ENCODE measurements around the gene IFNL1. TPM values are rescaled to one million over a fixed set of nuclear protein-coding genes. Genes with fewer than 3 reads are reported as not detected.
"Not testable (repeated sequence)": the region's sequence is repeated elsewhere in the genome, so short reads cannot be mapped to it uniquely, and the experiment has no call there.

IFNL1 gene
- total and polyA plus RNA-seq, 2 donors: not detected

DNA sequence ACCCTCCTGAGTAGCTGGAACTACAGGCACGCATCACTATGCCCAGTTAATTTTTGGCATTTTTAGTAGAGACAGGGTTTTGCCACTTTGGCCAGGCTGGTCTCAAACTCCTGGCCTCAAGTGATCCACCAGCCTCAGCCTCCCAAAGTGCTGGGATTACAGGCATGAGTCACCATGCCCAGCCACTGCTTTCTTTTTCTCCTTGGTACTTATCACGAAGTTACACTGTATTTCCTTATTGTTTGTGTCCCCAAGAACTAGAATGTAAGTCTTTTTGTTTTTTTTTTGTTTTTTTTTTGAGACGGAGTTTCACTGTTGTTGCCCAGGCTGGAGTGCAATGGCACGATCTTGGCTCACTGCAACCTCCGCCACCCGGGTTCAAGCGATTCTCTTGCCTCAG is 43.9 kb downstream of the IFNL1 start:
- not testable (repeated sequence) for H3K36me3 ChIP-seq (ENCODE audit: insufficient read depth); H3K4me3 ChIP-seq (ENCODE audit: low read depth, low read length); H3K4me1 ChIP-seq (ENCODE audit: insufficient read depth); H3K27ac ChIP-seq (ENCODE audit: low read depth); DNase-seq (ENCODE audit: extremely low spot score)
- WGBS: 91% methylated on average over 7 of the region's 7 CpGs

DNA sequence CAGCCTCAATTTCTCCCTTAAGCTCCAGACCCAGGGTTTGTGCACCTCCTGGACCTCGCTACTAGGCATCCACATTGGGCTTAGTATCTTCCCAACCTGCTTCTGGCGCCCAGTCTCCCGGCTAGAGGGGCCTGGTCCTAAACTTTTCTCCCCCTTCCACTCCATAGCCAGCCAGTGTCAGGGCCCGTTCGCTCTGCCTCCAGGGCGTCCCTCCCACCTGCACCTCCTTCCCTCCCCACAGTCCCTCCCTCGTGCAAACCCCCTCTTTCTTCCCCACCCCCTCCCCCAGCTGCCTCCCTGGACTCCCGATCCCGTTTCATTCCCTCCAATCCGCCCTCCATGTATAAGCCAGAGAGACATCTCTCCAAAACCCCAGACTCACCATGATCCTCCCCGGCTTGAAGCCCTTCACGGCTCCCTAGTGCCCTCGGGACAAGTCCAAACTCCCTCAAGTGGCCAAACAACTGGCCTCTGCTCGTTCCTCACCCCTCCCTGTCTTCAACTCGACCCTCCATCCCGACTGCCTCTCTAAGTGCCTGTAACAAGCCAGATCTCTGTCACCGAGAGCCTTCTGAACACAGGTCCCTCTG is 45.0 kb downstream of the IFNL1 start:
- 2% methylated on average over 17 of the region's 17 CpGs for whole genome bisulfite sequencing
- Histone ChIP-seq H3K27ac (ENCODE audit: low read depth) (peak overlapping the region; percentile 79), H3K4me3 (ENCODE audit: low read depth, low read length) (peak overlapping the region; percentile 42), H3K36me3 (ENCODE audit: insufficient read depth) (no peaks in the 10 kb centered on the region), H3K4me1 (ENCODE audit: insufficient read depth) (no peaks in the 10 kb centered on the region)
- DNase-seq (ENCODE audit: extremely low spot score): no peak

DNA sequence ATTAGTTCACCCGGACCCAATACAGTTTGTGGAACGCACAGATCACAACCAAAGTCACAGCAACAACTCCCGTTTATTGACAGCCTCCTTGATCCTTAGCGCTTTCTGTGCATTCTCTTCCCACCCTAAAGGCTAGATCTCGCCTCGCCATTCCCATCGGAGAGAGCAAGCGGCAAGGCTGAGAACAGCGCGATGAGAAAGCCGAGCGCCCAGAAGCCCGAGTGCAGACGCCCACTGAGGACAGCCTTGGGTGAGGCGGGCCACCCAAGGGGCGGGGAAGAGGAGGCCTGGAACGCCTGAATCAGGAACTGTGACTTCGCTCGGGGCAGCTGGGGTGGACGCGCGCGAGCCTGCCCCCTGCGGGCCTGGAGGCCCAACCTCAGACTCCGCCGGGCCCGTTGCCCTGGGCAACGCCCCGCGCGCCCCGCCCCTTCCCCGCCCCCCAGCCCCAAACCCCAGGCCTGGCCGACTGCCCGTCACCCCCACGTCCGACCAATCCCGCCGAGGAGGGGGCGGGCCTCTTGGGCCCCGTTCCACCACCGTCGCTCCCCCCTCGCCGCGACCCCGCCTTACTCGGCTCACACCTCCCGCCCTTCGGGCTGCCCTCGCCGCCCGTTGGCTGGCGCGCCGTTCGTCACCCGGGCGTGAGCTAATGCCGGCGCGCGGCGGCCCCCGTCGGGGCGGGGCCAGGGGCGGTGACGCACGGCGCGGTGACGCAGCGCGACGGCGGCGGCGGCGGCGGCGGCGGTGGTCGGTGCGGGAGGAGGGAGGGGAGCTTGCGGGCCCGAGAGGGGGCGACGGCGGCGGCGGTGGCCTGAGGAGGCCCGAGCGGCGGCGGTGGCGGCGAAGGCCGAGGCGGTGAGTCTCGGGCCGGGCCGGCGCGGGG is 45.8 kb downstream of the IFNL1 start, which contains the start of gene SAMD4B:
SAMD4B (plus strand) TSS at position 703 of the 886 bp plus-strand sequence. CDS start 14,473 bp downstream, outside the sequence.
- WGBS: under 1% methylated on average over 99 of the region's 105 CpGs
- Histone ChIP-seq H3K4me3 (ENCODE audit: low read depth, low read length) (peak within 1 kb of the TSS; percentile 92), H3K4me1 (ENCODE audit: insufficient read depth) (no peaks in the 10 kb centered on the region)

DNA sequence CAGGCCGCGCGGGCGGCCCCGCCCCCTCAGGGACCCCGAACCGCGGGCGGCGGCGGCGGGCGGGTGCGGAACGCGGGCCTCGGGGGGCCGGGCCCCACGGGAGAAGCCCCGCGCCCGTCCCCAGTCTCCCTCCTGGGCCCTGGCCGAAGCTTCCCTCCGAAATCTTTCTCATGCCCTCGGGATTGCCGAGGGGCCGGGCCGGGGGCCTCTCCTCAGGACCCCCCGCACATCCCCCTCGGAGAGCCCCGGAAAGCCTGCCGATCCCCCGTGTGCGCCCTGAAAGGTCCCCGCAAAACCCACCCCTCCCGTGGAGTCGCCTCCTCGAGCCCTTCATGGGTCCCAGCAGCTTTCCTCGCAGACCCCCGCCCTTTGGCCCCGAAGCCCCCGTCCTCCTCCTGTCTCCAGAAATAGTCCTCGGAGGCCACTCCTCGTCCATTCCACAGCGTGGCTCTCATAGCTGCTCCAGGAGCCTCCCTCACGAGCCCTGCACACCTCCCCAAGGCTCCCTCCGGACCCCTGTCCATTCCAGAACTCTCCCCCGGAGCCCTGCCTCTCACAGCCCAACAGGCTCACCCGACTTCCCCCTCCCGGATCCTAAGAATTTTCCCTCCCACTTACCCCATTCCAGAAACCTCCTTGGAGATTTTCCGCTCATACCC is 46.6 kb downstream of the IFNL1 start:
- Histone ChIP-seq H3K36me3 (ENCODE audit: insufficient read depth) (no peaks in the 10 kb centered on the region), H3K27ac (ENCODE audit: low read depth) (peak overlapping the region; percentile 91), H3K4me1 (ENCODE audit: insufficient read depth) (no peaks in the 10 kb centered on the region), H3K4me3 (ENCODE audit: low read depth, low read length) (peak overlapping the region; percentile 92)
- no peak for DNase-seq (ENCODE audit: extremely low spot score)
- WGBS: 1% methylated on average over 51 of the region's 51 CpGs

More for the DNA sequence above, 45.8 kb downstream of the IFNL1 start, which contains the start of gene SAMD4B:
- DNase-seq (ENCODE audit: extremely low spot score): peak; percentile 89
- Histone ChIP-seq H3K36me3 (ENCODE audit: insufficient read depth) (no peaks in the 10 kb centered on the region), H3K27ac (ENCODE audit: low read depth) (peak within 1 kb of the TSS; percentile 91)

DNA sequence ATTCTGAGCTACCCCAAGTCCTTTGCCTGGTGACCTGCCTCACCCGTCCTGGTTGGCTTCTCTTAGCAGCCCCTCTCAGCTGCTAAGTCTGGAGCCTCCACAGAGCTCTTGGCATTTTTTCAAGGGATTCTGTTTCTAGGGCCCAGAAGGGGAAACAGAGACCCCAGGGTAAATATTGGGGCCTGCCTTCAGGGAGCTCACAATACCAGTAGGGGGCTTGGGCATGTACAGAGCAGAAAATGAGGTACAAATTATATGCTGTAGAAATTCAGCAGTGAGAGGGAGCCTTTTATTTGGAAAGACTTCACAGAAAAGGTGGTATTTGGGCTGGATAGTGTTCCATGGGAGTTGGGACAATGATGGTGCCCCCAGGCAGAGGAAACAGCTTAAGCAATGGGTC is 49.7 kb downstream of the IFNL1 start:
- DNase-seq (ENCODE audit: extremely low spot score): no peak
- H3K4me3 ChIP-seq (ENCODE audit: low read depth, low read length): no peak overlapping the region
- H3K27ac ChIP-seq (ENCODE audit: low read depth): no peak overlapping the region
- H3K4me1 ChIP-seq (ENCODE audit: insufficient read depth): no peaks in the 10 kb centered on the region
- peaks cover 2% of the 10 kb centered on the region for H3K36me3 ChIP-seq (ENCODE audit: insufficient read depth)
- 66% methylated on average over 1 of the region's 1 CpG for WGBS

DNA sequence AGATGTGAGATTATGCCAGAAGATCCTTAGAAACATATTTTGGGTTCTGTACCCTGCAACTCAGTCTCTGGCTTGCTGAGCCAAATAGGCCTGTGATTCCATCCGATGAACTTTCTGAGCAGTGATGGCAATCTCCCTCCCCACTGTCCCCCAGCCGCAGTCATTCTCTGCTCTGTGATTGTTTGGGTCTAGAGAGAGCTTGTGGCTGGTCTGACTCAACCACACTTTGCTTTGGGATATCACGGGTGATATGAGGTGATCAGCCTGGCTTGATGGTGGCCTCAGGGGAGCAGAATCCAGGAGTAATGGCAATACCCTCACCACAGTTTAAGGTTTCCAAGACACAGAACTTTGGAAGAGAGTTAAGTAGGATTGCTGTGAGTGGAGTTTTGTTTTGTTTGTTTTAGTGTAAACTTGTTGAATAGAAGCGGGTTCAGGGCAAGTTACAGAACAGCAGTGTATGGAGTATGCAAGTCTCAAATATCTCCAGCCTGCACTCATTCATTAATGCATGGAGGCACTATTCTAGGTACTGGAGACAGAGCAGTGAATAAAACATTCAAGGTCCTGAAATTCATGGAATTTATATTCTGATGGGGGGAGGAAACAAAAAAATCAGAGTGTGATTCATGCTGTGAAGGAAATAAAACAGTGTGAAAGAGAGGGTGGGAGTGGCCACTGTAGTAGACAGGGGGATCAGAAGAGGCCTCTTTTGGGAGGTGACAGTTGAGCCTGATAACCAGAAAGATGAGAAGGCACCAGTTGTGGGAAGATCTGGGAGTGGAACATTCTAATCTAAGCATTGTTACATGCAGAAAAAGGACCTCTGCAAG is 51.3 kb downstream of the IFNL1 start:
- H3K4me1 ChIP-seq (ENCODE audit: insufficient read depth): no peaks in the 10 kb centered on the region
- 83% methylated on average over 4 of the region's 4 CpGs for WGBS
- no peak overlapping the region for H3K4me3 ChIP-seq (ENCODE audit: low read depth, low read length)
- no peak for DNase-seq (ENCODE audit: extremely low spot score)
- no peak overlapping the region for H3K27ac ChIP-seq (ENCODE audit: low read depth)
- H3K36me3 ChIP-seq (ENCODE audit: insufficient read depth): peaks cover 2% of the 10 kb centered on the region

Small RNA genes within 50 kb of the gene (small RNA-seq; reads per million reads assigned to genes)
- 0.12 reads per million for gene AC011445.2

Other genes with a start within 250 kb of the IFNL1 start
- 0.11 TPM for gene ACP7, start 212.0 kb upstream of the IFNL1 start, total RNA-seq
- gene ACP7, start 212.0 kb upstream of the IFNL1 start, polyA plus RNA-seq: 0.05 TPM
- gene PAK4, start 170.6 kb upstream of the IFNL1 start, total RNA-seq: 7.8 TPM
- 33.1 TPM for gene PAK4, start 170.6 kb upstream of the IFNL1 start, polyA plus RNA-seq
- gene NCCRP1, start 99.4 kb upstream of the IFNL1 start, total RNA-seq: 1.1 TPM
- gene NCCRP1, start 99.4 kb upstream of the IFNL1 start, polyA plus RNA-seq: 0.38 TPM
- not detected for gene SYCN, start 92.1 kb upstream of the IFNL1 start, total RNA-seq
- gene SYCN, start 92.1 kb upstream of the IFNL1 start, polyA plus RNA-seq: not detected
- gene IFNL3, start 51.4 kb upstream of the IFNL1 start, total RNA-seq: not detected
- gene IFNL3, start 51.4 kb upstream of the IFNL1 start, polyA plus RNA-seq: not detected
- gene IFNL4, start 47.6 kb upstream of the IFNL1 start, total RNA-seq: not detected
- gene IFNL4, start 47.6 kb upstream of the IFNL1 start, polyA plus RNA-seq: not detected
- not detected for gene IFNL2, start 28.0 kb upstream of the IFNL1 start, total RNA-seq
- gene IFNL2, start 28.0 kb upstream of the IFNL1 start, polyA plus RNA-seq: not detected
- gene LRFN1, start 24.5 kb downstream of the IFNL1 start, total RNA-seq: 0.48 TPM
- gene LRFN1, start 24.5 kb downstream of the IFNL1 start, polyA plus RNA-seq: 1.7 TPM
- gene GMFG, start 39.6 kb downstream of the IFNL1 start, total RNA-seq: 12.3 TPM
- gene GMFG, start 39.6 kb downstream of the IFNL1 start, polyA plus RNA-seq: 34.3 TPM
- 37.3 TPM for gene SAMD4B, start 46.0 kb downstream of the IFNL1 start, total RNA-seq
- gene SAMD4B, start 46.0 kb downstream of the IFNL1 start, polyA plus RNA-seq: 118 TPM
- gene PAF1, start 94.7 kb downstream of the IFNL1 start, total RNA-seq: 11.7 TPM
- 52.8 TPM for gene PAF1, start 94.7 kb downstream of the IFNL1 start, polyA plus RNA-seq
- 14.8 TPM for gene MED29, start 95.0 kb downstream of the IFNL1 start, total RNA-seq
- 50.0 TPM for gene MED29, start 95.0 kb downstream of the IFNL1 start, polyA plus RNA-seq
- gene ZFP36, start 110.4 kb downstream of the IFNL1 start, total RNA-seq: 13.0 TPM
- gene ZFP36, start 110.4 kb downstream of the IFNL1 start, polyA plus RNA-seq: 759 TPM
- gene PLEKHG2, start 116.3 kb downstream of the IFNL1 start, total RNA-seq: 28.9 TPM
- gene PLEKHG2, start 116.3 kb downstream of the IFNL1 start, polyA plus RNA-seq: 30.5 TPM
- gene RPS16, start 139.5 kb downstream of the IFNL1 start, total RNA-seq: 27.7 TPM
- gene RPS16, start 139.5 kb downstream of the IFNL1 start, polyA plus RNA-seq: 3,259 TPM
- 24.8 TPM for gene SUPT5H, start 149.2 kb downstream of the IFNL1 start, total RNA-seq
- gene SUPT5H, start 149.2 kb downstream of the IFNL1 start, polyA plus RNA-seq: 85.8 TPM
- 24.0 TPM for gene TIMM50, start 184.4 kb downstream of the IFNL1 start, total RNA-seq
- 52.1 TPM for gene TIMM50, start 184.4 kb downstream of the IFNL1 start, polyA plus RNA-seq
- not detected for gene DLL3, start 202.5 kb downstream of the IFNL1 start, total RNA-seq
- not detected for gene DLL3, start 202.5 kb downstream of the IFNL1 start, polyA plus RNA-seq
- gene SELENOV, start 218.7 kb downstream of the IFNL1 start, total RNA-seq: 0.37 TPM
- not detected for gene SELENOV, start 218.7 kb downstream of the IFNL1 start, polyA plus RNA-seq
- 5.3 TPM for gene EID2B, start 236.4 kb downstream of the IFNL1 start, total RNA-seq
- gene EID2B, start 236.4 kb downstream of the IFNL1 start, polyA plus RNA-seq: 6.9 TPM
- gene EID2, start 243.8 kb downstream of the IFNL1 start, total RNA-seq: 10.9 TPM
- 13.8 TPM for gene EID2, start 243.8 kb downstream of the IFNL1 start, polyA plus RNA-seq